Brain microvascular endothelial cell (primary cell): ENCODE results near the gene KMT2A.
A peak's percentile ranks its signal among the peaks of the same experiment; 100 is the strongest.
"Not testable (repeated sequence)": the region's sequence is repeated elsewhere in the genome, so short reads cannot be mapped to it uniquely, and the experiment has no call there.

Experiments
- DNase-seq: peaks from one replicate; pipeline ENCODE4 v3.0.0-alpha.2; 2020
- H3K27ac ChIP-seq: fragments of 250-450 bp; sonication (Bioruptor Pico); 2 replicates; pipeline ENCODE4 v1.5.1; 2020; ENCODE audit warnings: mild to moderate bottlenecking, moderate library complexity
- H3K27me3 ChIP-seq: fragments of 250-450 bp; sonication (Bioruptor Pico); replicated peaks from 2 replicates; pipeline ENCODE4 v1.5.1; 2020; ENCODE audit warnings: mild to moderate bottlenecking
- H3K36me3 ChIP-seq: fragments of 250-450 bp; sonication (Bioruptor Pico); replicated peaks from 2 replicates; pipeline ENCODE4 v1.5.1; 2020; ENCODE audit warnings: mild to moderate bottlenecking
- H3K4me3 ChIP-seq: 2 replicates; pipeline ENCODE4 v1.5.1; 2011; ENCODE audit warnings: low read depth, mild to moderate bottlenecking, control low read depth, low read length, moderate library complexity
- in situ Hi-C: cut with HindIII; loops from 2 replicates; pipeline ENCODE4 v1.10.0; 2017; ENCODE audit warnings: low sequenced_read_pairs, low pct_ligation_motif_present
- TF ChIP-seq, protein P1 (sequence below): IDR thresholded peaks from 2 replicates; pipeline ENCODE4 v1.5.1; 2011; ENCODE audit warnings: low read depth, mild to moderate bottlenecking, moderate library complexity, low read length, control low read depth, inconsistent platforms; ENCODE audit errors: missing control alignments

Gene KMT2A

DNA sequence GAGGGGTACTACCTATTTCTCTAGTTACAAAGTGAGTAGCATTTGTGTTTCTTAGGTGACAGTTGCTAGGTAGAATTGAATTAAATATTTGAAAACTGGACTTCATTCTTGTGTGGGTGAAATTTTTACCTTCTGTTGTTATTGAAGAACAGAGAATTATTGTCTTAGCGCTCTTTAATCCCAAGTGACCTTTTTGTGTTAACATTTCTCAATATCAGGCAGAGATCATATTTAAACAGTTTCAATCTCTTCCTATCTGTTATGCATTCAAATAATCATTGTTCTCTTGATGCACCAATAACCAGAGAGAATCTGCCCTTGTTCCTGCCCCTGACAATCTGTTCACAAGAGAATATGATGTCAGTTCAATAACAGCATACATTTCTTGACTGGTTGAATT, 14.2 kb downstream of the KMT2A start:
- Histone ChIP-seq H3K36me3 (no peaks in the 10 kb centered on the region), H3K27ac (no peak overlapping the region), H3K27me3 (no peaks in the 10 kb centered on the region), H3K4me3 (no peak overlapping the region)
- TF ChIP-seq, protein P1, sequence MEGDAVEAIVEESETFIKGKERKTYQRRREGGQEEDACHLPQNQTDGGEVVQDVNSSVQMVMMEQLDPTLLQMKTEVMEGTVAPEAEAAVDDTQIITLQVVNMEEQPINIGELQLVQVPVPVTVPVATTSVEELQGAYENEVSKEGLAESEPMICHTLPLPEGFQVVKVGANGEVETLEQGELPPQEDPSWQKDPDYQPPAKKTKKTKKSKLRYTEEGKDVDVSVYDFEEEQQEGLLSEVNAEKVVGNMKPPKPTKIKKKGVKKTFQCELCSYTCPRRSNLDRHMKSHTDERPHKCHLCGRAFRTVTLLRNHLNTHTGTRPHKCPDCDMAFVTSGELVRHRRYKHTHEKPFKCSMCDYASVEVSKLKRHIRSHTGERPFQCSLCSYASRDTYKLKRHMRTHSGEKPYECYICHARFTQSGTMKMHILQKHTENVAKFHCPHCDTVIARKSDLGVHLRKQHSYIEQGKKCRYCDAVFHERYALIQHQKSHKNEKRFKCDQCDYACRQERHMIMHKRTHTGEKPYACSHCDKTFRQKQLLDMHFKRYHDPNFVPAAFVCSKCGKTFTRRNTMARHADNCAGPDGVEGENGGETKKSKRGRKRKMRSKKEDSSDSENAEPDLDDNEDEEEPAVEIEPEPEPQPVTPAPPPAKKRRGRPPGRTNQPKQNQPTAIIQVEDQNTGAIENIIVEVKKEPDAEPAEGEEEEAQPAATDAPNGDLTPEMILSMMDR: no peak
- DNase-seq: no peak
- in situ Hi-C loops: no loop called here

DNA sequence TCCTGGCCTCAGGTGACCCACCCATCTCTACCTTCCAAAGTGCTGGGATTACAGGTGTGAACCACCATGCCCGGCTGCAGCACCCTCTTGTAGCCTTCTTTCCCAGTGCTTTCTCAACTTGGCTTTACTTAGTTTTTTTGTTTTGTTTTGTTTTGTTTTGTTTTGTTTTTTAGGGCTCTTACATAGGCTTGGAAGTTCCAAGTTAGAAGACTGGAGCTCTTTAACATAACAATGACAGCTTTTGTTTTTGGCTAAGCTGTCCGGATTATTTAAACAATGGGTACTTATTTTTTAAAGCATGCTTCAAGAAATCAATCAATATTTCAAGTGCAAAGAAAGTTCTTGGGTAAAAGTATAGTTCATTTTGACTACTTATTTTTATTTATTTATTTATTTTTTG, 25.9 kb downstream of the KMT2A start:
- no peak for DNase-seq
- in situ Hi-C loops: no loop called here

DNA sequence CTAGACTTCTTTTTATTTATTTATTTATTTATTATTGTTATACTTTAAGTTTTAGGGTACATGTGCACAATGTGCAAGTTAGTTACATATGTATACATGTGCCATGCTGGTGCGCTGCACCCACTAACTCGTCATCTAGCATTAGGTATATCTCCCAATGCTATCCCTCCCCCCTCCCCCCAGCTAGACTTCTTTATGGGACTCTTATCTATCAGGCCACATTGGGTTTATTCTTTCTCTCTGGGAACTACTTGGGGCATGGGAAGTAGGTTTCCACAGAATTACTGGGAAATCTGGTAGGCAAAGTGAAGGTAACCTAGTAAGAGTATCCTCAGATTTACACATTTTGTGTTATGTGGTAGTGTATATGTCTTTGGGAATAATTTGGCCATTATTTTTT, 32.7 kb downstream of the KMT2A start:
- H3K27me3 ChIP-seq, DNase-seq, H3K4me3 ChIP-seq, in situ Hi-C loops, H3K27ac ChIP-seq, H3K36me3 ChIP-seq: not testable (repeated sequence)

More for the DNA sequence above, 25.9 kb downstream of the KMT2A start:
- no peak overlapping the region for H3K4me3 ChIP-seq
- no peaks in the 10 kb centered on the region for H3K27me3 ChIP-seq
- TF ChIP-seq, protein P1: no peak
- H3K36me3 ChIP-seq: no peaks in the 10 kb centered on the region
- H3K27ac ChIP-seq: no peak overlapping the region

DNA sequence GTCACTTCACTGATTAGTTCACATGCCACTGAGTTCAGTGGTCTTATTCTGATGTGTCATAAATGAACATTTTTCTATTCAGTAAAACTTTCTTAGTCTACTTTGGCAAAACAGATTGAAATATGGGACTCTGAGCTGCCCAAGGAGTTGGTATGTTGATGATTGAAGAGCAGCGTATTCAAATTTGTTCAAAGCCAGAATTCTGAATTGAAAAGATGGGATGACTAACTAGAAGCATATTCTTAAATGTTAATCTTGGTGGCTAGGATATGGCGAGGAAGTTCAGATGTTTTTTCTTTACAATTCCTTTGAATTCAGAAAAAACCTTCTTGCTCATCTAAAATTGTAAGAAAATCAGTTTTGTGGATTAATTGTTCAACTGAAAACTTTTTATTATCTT, 34.7 kb downstream of the KMT2A start:
- Histone ChIP-seq H3K27me3 (no peaks in the 10 kb centered on the region), H3K27ac (no peak overlapping the region), H3K36me3 (peaks cover 10% of the 10 kb centered on the region), H3K4me3 (no peak overlapping the region)
- TF ChIP-seq, protein P1: no peak
- in situ Hi-C loops: no loop called here
- DNase-seq: no peak

GRCh38 chr11:118473537-118473936, 37.2 kb downstream of the KMT2A start:
- Histone ChIP-seq H3K4me3 (no peak overlapping the region), H3K27me3 (no peaks in the 10 kb centered on the region), H3K27ac (no peak overlapping the region), H3K36me3 (peaks cover 23% of the 10 kb centered on the region)
- TF ChIP-seq, protein P1: no peak
- in situ Hi-C loops: no loop called here
- no peak for DNase-seq

GRCh38 chr11:118476676-118477075, 40.4 kb downstream of the KMT2A start:
- H3K36me3 ChIP-seq: peaks cover 46% of the 10 kb centered on the region
- DNase-seq: peak; percentile 8
- no peak overlapping the region for H3K4me3 ChIP-seq
- H3K27me3 ChIP-seq: no peaks in the 10 kb centered on the region
- in situ Hi-C loops: no loop called here
- TF ChIP-seq, protein P1: no peak
- H3K27ac ChIP-seq: no peak overlapping the region

DNA sequence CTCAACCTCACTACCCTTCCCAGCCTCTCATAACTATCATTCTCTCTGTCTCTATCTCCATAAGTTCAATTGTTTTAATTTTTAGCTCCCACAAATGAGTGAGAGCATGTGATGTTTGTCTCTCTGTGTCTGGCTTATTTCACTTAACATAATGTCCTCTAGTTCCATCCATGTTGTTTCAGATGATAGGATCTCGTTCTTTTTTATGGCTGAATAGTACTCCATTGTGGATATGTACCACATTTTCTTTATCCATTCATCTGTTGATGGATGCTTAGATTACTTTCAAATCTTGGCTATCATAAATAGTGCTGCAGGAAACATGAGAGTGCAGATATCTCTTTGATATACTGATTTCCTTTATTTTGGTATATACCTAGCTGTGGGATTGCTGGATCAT, 44.9 kb downstream of the KMT2A start:
- H3K27me3 ChIP-seq, H3K27ac ChIP-seq, H3K4me3 ChIP-seq, DNase-seq, in situ Hi-C loops: not testable (repeated sequence)
- H3K36me3 ChIP-seq: peaks cover 62% of the 10 kb centered on the region
